IMR-90 (cell line): ENCODE results near the gene USP32.

ENCODE experiments used
- BHLHE40 ChIP-seq: fragments of 150-350 bp; IDR thresholded peaks from 2 replicates; pipeline ENCODE4 v1.6.1; 2016; ENCODE audit warnings: mild to moderate bottlenecking, low read depth, low read length
- CEBPB ChIP-seq: IDR thresholded peaks from 2 replicates; pipeline ENCODE4 v1.6.1; 2012; ENCODE audit warnings: low read depth, low read length, improper control_type of control experiment
- CHD1 ChIP-seq: IDR thresholded peaks from 2 replicates; pipeline ENCODE4 v1.6.1; 2012; ENCODE audit warnings: low read depth, low read length, improper control_type of control experiment
- CTCF ChIP-seq: conservative IDR thresholded peaks from 2 replicates; pipeline ENCODE4 v1.5.1; 2012; ENCODE audit warnings: mild to moderate bottlenecking, low read depth, low read length, improper control_type of control experiment
- ELK1 ChIP-seq: fragments of 150-350 bp; IDR thresholded peaks from 2 replicates; pipeline ENCODE4 v1.6.1; 2016; ENCODE audit warnings: low read depth, mild to moderate bottlenecking, low read length, moderate library complexity, borderline replicate concordance
- MAFK ChIP-seq: IDR thresholded peaks from 2 replicates; pipeline ENCODE4 v1.6.1; 2012; ENCODE audit warnings: low read depth, low read length, improper control_type of control experiment
- MXI1 ChIP-seq: IDR thresholded peaks from 2 replicates; pipeline ENCODE4 v1.6.1; 2012; ENCODE audit warnings: low read depth, mild to moderate bottlenecking, low read length, moderate library complexity, borderline replicate concordance
- NFE2L2 ChIP-seq: fragments of 150-350 bp; IDR thresholded peaks from 2 replicates; pipeline ENCODE4 v1.6.1; 2016; ENCODE audit warnings: low read depth, mild to moderate bottlenecking, low read length
- POLR2A ChIP-seq: IDR thresholded peaks from 2 replicates; pipeline ENCODE4 v1.6.1; 2012; ENCODE audit warnings: mild to moderate bottlenecking, low read depth, low read length
- RAD21 ChIP-seq: IDR thresholded peaks from 2 replicates; pipeline ENCODE4 v1.6.1; 2012; ENCODE audit warnings: low read length, improper control_type of control experiment
- RCOR1 ChIP-seq: IDR thresholded peaks from 2 replicates; pipeline ENCODE4 v1.6.1; 2012; ENCODE audit warnings: mild to moderate bottlenecking, low read length, improper control_type of control experiment; ENCODE audit not compliant: insufficient replicate concordance
- RFX5 ChIP-seq: IDR thresholded peaks from 2 replicates; pipeline ENCODE4 v1.8.0; 2012; ENCODE audit warnings: low read depth, mild to moderate bottlenecking, low read length, moderate library complexity
- SMC3 ChIP-seq: fragments of 150-350 bp; IDR thresholded peaks from 2 replicates; pipeline ENCODE4 v1.6.1; 2016; ENCODE audit warnings: low read depth, mild to moderate bottlenecking, antibody characterized with exemption, low read length, moderate library complexity
- USF2 ChIP-seq: fragments of 150-350 bp; IDR thresholded peaks from 2 replicates; pipeline ENCODE4 v1.6.1; 2017; ENCODE audit warnings: mild to moderate bottlenecking, antibody characterized with exemption, low read length, low read depth

GRCh38 chr17:60393840-60394723, 2.1 kb upstream of the USP32 start:
- no peak for TF ChIP-seq BHLHE40
- no peak for TF ChIP-seq CEBPB
- no peak for TF ChIP-seq CTCF
- no peak for TF ChIP-seq POLR2A
- no peak for TF ChIP-seq USF2
- TF ChIP-seq MAFK = no peak
- TF ChIP-seq MXI1 = no peak
- no peak for TF ChIP-seq CHD1
- TF ChIP-seq RFX5 = no peak
- TF ChIP-seq NFE2L2 = no peak
- TF ChIP-seq ELK1 = no peak
- TF ChIP-seq SMC3 = no peak
- no peak for TF ChIP-seq RAD21
- no peak for TF ChIP-seq RCOR1
